ENCODE results near the gene ZNG1A. TPM values are rescaled to one million over a fixed set of nuclear protein-coding genes. Genes with fewer than 3 reads are reported as not detected.
"Not testable (repeated sequence)": the region's sequence is repeated elsewhere in the genome, so short reads cannot be mapped to it uniquely, and the experiment has no call there.

ZNG1A gene
- 10 to 100 TPM; 15.6 to 32.2 TPM for total RNA-seq
- long read RNA-seq, transcript CBWD1-202 (15 exons, 1,706 nt) = major isoform, 85 of 101 reads
- long read RNA-seq, partial matches to known transcripts = 1 of 101 reads
- long read RNA-seq, other reads (novel, unspliced or antisense) = 12 of 101 reads

DNA sequence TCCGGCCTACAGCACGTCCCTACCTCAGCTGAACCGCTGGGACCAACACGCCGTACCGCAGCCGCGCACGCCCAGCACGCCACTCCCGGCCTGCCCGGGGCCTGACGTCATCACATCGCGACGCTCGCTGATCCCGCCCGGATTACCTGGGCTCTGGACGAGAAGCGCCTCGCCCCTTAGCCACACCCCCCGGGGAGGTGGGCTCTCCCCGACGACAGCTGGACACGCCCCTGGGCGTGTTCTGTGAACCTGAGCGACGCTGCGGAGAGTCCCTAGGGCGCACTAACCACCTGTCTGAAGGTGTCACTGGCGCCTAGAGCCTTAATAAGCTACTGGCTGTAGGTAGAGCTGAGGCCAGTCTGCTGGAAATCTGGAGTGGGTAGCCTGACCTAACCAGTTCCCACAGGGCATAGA, at the start of gene ZNG1A:
Gene ZNG1A (minus strand): TSS at position 87 of the 414 bp plus-strand sequence. CDS start 87 bp downstream, outside the sequence.
- ATAC-seq; intact Hi-C loops (cut with DNase I): not testable (repeated sequence)
- peak; percentile 70 for DNase-seq

DNA sequence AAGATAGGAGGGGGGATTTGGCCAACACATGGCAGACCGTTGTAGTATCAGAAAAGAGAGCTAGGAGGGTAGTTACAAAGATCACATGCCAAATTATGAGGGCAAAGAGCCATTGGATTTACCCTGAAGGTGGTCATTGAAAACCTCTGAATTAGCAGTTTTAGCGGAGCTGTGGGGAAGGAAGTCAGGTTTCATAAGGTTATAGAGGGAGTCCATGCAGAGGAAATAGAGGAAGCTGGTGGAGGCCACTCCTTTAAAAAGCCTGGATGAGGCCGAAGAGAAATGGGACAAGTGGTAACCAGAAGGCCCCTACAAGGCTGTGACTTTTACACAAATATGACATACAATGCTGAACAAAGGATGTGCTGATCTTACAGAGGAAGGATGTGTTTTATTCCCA, 49.0 kb upstream of the ZNG1A start:
- DNase-seq = no peak
- intact Hi-C loops (cut with DNase I) = no loop called here
- ATAC-seq = peak in 1 of 2 donors; percentile 29

DNA sequence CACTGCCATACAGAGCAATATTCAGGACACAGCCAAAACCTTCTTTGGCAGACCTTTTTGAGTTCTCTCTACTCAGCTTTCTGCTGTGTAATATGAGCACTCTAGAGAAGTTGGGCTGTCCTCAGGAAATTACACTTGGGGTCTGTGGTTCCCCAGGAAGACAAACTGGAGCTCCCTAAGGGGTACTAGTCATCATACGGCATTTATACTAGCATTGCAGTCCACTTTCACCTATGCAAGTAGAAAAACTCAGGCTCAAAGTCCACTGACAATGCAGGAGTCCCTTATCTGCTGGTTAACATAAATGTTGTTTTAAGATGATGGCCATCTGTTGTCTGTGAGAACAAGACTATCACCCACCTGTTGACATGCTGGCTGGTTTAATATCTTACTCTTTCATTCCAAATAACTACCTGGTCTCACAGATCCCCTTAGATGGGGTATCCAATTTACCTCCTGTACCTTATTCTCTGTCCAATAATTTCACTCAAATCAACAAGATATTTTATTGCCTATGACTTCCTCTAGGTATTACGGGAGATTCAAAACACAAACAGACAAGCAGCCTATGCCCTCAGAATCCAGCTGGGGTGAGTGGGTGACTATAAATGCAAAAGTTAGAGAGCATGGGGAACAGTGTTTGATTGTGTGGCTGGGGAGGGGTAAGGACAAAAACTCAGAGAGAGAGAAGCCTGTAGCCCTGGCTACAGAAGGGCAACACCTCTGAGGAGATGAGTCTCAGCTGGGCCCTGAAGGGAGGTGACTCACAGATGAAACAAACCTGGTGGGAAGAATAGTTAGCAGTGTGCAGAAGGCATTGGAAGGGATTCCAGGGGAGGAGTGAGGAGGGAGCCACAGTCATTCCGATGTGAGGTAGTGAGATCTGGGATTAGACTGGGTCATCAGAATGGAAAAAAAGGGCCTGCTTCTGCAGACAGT, 46.0 kb upstream of the ZNG1A start:
- ATAC-seq (no peak), DNase-seq (no peak)
- intact Hi-C loops (cut with DNase I) = no loop called here

DNA sequence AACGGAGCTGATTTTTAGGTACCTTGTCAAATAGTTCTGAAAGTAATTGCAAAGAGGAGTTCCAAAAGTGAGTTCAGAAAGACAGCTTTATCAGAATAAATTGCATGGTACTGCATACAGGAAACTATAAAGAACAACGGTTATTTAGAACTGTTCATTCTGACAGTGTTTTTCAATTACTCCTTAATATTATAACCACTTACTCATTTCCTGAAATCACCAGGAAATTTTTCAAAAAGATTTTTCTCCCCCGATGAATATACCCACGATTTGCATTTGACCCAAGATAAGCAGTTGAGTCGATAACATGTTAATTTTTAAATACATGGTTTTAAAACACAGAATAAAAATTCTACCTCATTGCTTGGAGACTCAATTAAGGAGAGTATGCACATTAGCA, 45.2 kb upstream of the ZNG1A start:
- intact Hi-C loops (cut with DNase I) = no loop called here
- no peak for DNase-seq
- no peak for ATAC-seq

DNA sequence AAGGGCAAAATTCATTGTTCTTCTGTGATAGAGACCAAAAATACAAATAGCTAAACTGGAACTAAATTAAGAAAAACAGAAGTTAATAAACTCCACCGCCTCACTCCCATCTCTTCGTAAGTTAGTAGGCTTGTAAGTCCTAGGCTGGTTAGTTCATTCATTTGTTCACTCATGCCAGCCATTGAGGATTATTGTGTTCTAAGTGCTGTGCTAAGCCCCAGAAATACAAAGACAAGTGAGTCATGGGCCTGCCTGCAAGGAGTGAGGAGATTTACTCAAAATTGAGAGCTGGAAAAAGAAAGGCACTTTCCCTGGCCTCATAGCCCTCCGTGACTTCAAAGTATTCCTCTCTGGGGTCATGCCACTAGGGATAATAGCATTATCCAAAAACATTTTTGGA, 44.3 kb upstream of the ZNG1A start:
- no peak for ATAC-seq
- DNase-seq = no peak
- intact Hi-C loops (cut with DNase I) = no loop called here

DNA sequence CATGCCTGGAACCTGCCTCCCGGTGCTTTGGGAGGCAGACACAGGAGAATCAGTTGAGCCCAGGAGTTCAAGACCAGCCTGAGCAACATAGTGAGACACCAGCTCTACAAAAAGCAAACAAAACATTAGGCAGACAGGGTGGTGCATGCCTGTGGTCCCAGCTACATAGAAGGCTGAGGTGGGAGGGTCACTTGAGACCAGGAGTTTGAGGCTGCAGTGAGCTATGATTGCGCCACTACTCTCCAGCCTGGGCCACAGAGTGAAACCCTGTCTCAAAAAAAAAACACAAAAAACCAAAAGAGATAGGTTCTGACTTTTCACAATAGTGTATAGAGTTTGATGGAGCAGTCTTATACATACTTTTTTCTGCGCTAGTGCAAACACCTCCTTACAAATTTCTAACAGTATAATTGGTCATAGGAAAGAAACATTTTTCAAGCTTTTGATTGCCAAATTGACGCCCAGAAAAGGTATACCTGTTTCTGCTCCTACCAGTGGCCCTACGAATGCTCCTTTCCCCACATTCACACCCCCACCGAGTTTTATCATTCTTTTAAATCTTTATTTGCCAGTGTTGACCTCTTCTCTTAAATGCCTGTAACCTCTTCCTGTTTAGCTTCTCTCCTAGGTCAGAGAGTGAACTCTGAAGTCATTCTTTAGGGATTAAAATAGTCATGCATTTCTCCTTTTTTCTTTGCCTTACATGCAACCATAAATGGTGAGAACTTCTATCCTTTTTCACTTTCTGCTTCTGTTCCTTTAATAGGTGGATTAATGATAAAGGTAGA, 43.3 kb upstream of the ZNG1A start:
- ATAC-seq (no peak), DNase-seq (no peak)
- intact Hi-C loops (cut with DNase I) = no loop called here

DNA sequence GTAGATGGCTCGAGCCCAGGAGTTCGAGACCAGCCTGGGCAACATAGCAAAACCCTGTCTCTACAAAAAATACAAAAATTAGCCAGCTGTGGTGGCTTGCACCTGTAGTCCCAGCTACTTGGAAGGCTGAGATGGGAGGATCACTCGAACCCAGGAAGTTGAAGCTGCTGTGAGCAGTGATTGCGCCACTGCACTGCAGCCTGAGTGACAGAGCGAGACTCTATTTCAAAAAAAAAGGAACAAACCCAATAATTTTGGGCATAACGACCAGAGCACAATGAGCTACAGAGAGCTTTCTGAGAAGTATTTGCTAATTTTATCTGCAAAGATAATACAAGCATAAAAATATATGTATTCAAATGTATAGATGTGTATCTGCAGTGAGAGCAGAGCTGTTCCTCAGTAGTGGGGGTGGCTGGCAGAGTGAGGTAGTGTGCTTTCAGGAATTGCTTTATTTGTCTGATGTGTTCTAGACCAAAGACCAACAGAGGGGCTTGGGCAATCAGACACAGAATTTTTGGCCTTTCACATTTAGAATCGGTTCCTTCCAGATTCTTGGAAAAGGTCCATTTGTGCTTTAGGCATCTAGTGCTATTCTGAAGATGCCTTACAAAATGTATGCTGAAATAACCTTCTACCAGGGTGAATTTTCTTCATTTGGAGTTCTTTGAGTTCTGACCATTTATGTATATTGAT, 41.0 kb upstream of the ZNG1A start:
- no peak for DNase-seq
- intact Hi-C loops (cut with DNase I) = no loop called here
- ATAC-seq = no peak

DNA sequence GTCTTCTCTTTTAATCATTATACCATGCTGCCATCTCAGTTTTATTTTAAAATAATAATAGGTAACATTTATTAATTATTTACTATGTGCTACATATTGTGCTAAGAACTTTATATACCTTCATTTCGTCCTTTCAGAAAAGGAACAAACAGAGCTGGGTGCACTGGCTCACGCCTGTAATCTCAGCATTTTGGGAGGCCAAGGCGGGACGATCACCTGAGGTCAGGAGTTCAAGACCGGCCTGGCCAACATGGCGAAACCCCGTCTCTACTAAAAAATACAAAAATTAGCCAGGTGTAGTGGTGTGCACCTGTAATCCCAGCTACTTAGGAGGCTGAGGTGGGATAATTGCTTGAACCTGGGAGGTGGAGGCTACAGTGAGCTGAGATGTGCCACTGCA, 40.2 kb upstream of the ZNG1A start:
- DNase-seq; ATAC-seq; intact Hi-C loops (cut with DNase I): not testable (repeated sequence)

DNA sequence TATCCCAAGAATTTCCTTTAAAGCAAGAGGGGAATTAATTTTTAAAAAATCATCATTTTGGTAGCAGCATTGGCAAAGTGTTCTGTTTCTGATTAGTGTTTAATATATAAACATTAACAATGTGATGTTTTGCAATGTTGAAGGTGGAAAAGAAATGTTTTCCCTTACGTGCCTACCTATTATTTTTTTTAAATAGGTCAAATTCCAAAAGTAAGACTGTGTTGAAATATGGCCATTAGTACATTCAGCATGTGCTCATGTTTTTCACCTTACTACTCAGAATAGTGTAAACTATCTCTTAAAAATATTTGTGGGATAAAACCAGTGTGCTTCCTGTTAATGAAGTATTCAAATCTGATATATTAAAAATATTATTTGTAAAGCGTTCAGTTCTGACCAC, 39.1 kb upstream of the ZNG1A start:
- no peak for ATAC-seq
- intact Hi-C loops (cut with DNase I) = no loop called here
- no peak for DNase-seq

DNA sequence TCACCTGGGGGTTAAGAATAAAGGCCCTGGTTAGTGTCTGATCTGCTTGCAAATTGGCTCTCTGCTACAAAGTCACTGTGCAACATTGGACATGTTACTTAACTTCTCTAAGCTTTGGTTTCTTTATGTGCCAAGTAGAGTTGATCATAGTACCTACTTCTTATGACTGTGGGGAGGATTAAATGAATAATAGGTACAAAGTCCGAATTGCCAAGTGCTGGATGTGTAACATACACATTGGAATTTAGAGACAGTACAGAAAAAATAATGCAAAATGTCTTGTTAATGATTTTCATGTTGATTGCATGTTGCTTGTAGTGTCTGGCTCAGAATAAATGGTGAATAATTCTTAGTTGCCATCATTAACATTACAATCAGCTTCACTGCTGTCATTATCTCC, 38.0 kb upstream of the ZNG1A start:
- intact Hi-C loops (cut with DNase I) = no loop called here
- ATAC-seq = no peak

DNA sequence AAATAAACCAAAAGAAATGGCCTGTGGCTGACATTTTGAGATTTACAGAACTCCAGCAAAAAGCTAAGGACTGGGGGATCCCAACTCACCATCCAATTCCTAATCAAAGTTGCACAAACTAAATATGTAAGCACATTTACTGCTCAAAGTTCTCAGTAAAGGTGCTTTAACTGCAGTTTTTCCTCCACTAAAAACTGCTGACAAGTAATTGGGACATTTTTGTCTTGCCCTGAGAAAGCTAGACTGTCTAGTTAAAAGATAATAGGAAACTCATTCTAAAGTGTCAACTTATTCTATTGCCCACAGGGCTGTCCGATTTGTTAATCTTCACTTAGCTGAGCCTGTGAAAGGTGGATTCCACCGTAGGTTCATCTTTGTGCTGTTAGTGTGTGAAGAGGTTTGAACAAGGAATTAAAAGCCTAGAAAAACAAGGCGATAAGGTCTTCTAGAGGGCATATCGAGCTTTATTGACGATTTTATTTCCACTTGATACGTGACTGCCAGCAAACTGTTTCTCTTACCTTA, 36.8 kb upstream of the ZNG1A start:
- intact Hi-C loops (cut with DNase I) = no loop called here
- DNase-seq = no peak
- no peak for ATAC-seq

More for the DNA sequence above, 38.0 kb upstream of the ZNG1A start:
- DNase-seq = no peak

DNA sequence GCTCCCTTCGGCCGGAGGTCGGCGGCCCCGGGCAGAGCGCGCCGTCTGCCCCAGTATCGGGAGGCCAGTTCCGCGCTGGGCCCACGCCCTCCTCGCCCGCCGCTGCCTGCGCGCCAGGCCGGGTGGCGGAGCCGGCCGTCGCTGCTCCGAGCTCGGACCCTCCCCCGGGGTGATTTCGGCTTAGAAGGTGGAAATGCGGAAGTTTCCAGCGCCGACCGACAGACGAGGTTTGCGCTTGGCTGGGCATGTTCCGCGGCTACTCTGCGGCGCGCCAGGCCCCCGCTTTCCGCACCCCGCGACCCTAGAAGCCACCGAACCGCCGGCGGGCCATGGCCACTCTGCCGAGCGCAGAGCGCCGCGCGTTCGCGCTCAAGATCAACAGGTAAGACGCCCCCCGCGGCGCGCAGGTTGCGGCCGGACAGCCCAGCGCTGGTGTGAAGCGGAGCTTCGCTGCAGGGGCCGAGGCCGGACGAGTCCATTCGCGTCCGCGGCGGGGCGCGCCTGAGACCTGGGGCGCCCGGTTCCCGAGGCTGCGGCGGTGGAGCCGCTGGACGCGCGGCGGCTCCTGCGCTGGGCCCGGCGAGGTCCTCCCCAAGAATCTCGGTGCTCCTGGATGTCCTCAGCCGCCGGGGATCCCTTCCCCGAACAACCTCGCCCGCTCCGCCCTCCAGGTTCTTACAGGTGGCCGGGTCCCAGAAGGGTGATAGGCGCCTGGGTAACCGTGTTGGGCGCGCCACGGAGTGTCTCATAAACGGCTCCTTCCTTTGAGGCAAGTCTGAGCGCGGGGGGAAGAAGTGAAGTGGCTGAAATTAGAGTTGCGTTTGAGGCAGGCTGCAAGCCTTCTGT, 36.0 kb upstream of the ZNG1A start, which contains the start of gene DOCK8:
Gene DOCK8 (plus strand): TSS at position 218 of the 846 bp plus-strand sequence. CDS start 112 bp downstream, at position 330.
- intact Hi-C loops (cut with DNase I) = no loop called here
- ATAC-seq (peak; percentile 90 to 92), DNase-seq (peak; percentile 63)

DNA sequence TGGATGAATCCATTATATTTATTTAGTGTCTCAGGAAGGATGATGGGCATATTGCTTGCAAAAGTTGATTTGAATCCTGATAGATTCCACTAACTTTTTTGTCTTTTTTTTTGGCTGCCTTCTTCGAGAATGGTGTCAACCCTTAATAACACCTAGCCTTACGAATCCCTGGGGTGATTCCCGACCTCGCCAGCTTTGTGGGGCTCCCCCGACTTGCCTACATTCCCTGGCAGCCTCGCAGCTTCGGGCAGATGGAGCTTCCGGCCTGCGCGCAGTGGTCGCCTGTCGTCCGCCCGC, 35.4 kb upstream of the ZNG1A start:
- no peak for ATAC-seq
- no peak for DNase-seq
- intact Hi-C loops (cut with DNase I) = no loop called here

DNA sequence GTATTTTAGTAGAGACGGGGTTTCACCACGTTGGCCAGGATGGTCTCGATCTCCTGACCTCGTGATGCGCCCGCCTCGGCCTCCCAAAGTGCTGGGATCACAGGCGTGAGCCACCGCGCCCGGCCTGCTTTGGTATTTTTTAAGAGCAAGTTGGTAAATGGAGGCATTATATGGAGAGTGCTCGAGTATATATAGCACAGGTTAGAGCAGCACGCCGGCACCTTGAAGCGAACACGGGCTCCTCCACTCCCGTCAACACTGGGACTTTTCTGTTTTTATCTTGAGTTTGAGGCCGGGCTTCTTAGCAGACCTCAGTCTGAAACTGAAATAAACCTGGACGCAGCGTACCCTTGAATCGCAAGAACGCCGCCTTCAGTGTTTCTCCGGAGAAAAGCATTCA, 35.0 kb upstream of the ZNG1A start:
- ATAC-seq; intact Hi-C loops (cut with DNase I); DNase-seq: not testable (repeated sequence)

DNA sequence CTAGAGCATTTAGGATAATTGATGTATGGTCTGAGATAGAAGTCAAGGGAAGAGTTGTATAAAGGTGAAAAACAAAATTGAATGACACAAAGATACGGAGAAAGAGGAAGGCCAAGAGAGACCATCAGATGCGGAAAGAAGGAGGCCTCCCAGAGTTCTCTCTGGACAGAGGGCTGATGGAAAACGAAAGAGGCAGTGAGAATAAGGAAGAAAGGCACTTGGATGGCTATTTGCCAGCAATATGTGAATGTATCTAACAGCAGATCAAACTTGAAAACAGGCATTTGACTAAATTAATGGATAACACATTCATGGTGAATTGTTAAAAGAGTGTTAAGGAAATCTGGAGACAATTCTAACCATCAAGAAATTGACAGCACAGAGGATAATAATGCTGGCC, 33.4 kb upstream of the ZNG1A start:
- intact Hi-C loops (cut with DNase I) = no loop called here
- DNase-seq = no peak

DNA sequence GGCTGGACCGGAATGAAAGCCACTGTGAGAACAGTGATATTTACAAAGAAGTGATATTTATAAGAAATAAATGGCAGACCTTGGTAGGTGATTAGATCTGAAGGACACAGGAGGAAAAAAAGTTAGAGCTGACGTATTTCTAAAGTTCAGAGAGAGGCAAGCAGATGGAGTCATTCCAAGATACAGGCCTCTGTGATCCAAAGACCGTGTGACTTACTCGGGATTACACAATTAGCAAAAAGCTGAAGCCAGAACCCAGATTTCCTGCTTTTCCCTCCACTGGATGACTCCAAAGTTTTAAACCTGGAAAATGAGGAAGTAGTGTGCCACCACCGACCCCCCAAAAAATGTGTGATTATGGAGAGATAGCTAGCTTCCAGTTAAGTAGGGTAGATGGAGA, 32.7 kb upstream of the ZNG1A start:
- DNase-seq (no peak), ATAC-seq (no peak)
- intact Hi-C loops (cut with DNase I) = no loop called here

More for the DNA sequence above, 33.4 kb upstream of the ZNG1A start:
- no peak for ATAC-seq

DNA sequence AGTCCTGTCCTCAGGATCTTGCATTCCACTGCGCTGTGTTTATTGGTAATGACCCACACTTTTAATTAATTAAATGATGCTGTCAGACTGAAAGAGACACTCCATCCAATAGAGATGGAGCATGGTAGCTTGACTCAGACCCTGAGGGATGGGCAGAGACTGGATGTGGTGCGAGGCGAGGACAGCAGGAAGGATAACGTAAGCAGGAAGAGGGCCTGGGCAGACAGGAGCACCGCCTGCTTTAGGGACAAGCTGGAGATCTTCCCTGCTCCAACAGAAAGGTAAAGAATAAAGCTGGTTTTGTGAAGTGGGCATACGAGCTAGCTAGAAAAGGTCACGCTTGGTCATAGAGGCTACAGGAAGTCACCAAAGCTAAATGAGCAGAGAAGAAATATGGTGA, 32.2 kb upstream of the ZNG1A start:
- ATAC-seq = no peak
- DNase-seq = no peak
- intact Hi-C loops (cut with DNase I) = no loop called here

DNA sequence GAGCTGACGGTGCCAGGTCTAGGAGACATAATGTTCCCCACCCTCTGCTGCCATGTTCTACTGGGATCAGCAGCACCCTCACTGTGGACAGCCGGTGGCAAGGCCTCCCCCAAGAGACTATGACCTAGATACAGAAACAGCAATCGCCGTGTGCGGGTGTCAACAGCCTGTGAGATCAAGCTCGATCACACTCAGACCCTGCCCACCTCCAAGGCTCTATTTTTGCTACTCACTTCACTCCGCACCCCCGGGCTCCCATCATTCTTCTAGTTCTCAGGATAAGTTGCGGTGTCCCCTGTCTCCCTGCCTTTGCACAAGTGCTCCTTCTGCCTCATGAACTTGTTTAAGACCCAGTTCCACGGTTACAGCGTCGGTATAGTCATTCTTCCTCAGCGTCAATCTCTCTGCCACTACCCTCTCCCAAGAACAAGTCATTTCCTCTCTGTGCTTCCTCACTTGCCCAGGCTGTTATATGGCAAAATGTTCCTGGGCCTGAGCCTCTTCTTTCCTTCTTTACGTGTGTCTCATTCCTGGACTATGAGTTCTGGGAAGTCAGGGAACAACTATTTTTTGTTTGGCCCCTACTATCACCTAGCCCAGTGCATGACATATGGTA, 30.4 kb upstream of the ZNG1A start:
- intact Hi-C loops (cut with DNase I) = no loop called here
- peak in 1 of 2 donors; percentile 31 for ATAC-seq
- DNase-seq = no peak

Measured in left cardiac atrium (tissue), 4 donors.